GM23338 (cell line): ENCODE data around the gene RSU1.

Experiments
- CTCF ChIP-seq, 2 experiments: fragments of 200-600 bp in 1 of 2; sonication (generic) in 1 of 2; conservative IDR thresholded peaks; 2 replicates each; pipeline versions ENCODE4 v1.5.1 to v1.6.1; 2016 to 2017; ENCODE audit warnings: antibody characterized with exemption in 2 of 2, low read depth in 2 of 2, mild to moderate bottlenecking in 2 of 2, moderate library complexity in 1 of 2
- EZH2 ChIP-seq: fragments of 200-600 bp; sonication (generic); IDR thresholded peaks from one replicate; pipeline ENCODE4 v1.8.0; 2017; ENCODE audit warnings: antibody characterized with exemption, mild to moderate bottlenecking, low read depth; ENCODE audit not compliant: unreplicated experiment
- EZH2phosphoT487 ChIP-seq: fragments of 200-600 bp; sonication (generic); IDR thresholded peaks from one replicate; pipeline ENCODE4 v1.8.1; 2018; ENCODE audit warnings: antibody characterized with exemption; ENCODE audit not compliant: unreplicated experiment
- JUNB ChIP-seq: IDR thresholded peaks from one replicate; pipeline ENCODE4 v1.6.1; 2016; ENCODE audit warnings: antibody characterized with exemption; ENCODE audit not compliant: unreplicated experiment
- POLR2AphosphoS5 ChIP-seq: IDR thresholded peaks from 2 replicates; pipeline ENCODE4 v1.6.1; 2016; ENCODE audit warnings: antibody characterized with exemption, low read depth
- STAT1 ChIP-seq: IDR thresholded peaks from one replicate; pipeline ENCODE4 v1.6.1; 2016; ENCODE audit warnings: antibody characterized with exemption; ENCODE audit not compliant: unreplicated experiment
- ZNF114 ChIP-seq: fragments of 250-450 bp; sonication (Bioruptor Pico); IDR thresholded peaks from 2 replicates; pipeline ENCODE4 v1.5.0; 2020; ENCODE audit warnings: mild to moderate bottlenecking, moderate library complexity
- ZNF331 ChIP-seq: fragments of 250-450 bp; sonication (Bioruptor Pico); IDR thresholded peaks from 2 replicates; pipeline ENCODE4 v1.5.0; 2020; ENCODE audit warnings: low read depth, mild to moderate bottlenecking, moderate library complexity
- TF ChIP-seq, protein P1 (sequence below): IDR thresholded peaks from one replicate; pipeline ENCODE4 v1.6.1; 2018; ENCODE audit warnings: antibody characterized with exemption; ENCODE audit not compliant: unreplicated experiment
- TF ChIP-seq, protein P2 (sequence below): IDR thresholded peaks from 2 replicates; pipeline ENCODE4 v1.6.1; 2016; ENCODE audit warnings: antibody characterized with exemption

- TF ChIP-seq ZNF331 (CRISPR knock-in tag) = no peak
- no peak for TF ChIP-seq CTCF (conservative IDR thresholded peaks at IDR 0.05; ENCODE audit: low read depth in 2 of 2)
- no peak for TF ChIP-seq EZH2phosphoT487
- TF ChIP-seq, protein P1, sequence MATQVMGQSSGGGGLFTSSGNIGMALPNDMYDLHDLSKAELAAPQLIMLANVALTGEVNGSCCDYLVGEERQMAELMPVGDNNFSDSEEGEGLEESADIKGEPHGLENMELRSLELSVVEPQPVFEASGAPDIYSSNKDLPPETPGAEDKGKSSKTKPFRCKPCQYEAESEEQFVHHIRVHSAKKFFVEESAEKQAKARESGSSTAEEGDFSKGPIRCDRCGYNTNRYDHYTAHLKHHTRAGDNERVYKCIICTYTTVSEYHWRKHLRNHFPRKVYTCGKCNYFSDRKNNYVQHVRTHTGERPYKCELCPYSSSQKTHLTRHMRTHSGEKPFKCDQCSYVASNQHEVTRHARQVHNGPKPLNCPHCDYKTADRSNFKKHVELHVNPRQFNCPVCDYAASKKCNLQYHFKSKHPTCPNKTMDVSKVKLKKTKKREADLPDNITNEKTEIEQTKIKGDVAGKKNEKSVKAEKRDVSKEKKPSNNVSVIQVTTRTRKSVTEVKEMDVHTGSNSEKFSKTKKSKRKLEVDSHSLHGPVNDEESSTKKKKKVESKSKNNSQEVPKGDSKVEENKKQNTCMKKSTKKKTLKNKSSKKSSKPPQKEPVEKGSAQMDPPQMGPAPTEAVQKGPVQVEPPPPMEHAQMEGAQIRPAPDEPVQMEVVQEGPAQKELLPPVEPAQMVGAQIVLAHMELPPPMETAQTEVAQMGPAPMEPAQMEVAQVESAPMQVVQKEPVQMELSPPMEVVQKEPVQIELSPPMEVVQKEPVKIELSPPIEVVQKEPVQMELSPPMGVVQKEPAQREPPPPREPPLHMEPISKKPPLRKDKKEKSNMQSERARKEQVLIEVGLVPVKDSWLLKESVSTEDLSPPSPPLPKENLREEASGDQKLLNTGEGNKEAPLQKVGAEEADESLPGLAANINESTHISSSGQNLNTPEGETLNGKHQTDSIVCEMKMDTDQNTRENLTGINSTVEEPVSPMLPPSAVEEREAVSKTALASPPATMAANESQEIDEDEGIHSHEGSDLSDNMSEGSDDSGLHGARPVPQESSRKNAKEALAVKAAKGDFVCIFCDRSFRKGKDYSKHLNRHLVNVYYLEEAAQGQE = no peak
- no peak for TF ChIP-seq EZH2
- TF ChIP-seq POLR2AphosphoS5 = no peak
- TF ChIP-seq JUNB = no peak
- no peak for TF ChIP-seq STAT1
- TF ChIP-seq ZNF114 = no peak
- TF ChIP-seq, protein P2, sequence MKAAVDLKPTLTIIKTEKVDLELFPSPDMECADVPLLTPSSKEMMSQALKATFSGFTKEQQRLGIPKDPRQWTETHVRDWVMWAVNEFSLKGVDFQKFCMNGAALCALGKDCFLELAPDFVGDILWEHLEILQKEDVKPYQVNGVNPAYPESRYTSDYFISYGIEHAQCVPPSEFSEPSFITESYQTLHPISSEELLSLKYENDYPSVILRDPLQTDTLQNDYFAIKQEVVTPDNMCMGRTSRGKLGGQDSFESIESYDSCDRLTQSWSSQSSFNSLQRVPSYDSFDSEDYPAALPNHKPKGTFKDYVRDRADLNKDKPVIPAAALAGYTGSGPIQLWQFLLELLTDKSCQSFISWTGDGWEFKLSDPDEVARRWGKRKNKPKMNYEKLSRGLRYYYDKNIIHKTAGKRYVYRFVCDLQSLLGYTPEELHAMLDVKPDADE = no peak
These were observed 5.5 kb downstream of the RSU1 start for GRCh38 chr10:16811765-16812164.
